ENCODE results near the gene TBP.

Gene TBP

DNA sequence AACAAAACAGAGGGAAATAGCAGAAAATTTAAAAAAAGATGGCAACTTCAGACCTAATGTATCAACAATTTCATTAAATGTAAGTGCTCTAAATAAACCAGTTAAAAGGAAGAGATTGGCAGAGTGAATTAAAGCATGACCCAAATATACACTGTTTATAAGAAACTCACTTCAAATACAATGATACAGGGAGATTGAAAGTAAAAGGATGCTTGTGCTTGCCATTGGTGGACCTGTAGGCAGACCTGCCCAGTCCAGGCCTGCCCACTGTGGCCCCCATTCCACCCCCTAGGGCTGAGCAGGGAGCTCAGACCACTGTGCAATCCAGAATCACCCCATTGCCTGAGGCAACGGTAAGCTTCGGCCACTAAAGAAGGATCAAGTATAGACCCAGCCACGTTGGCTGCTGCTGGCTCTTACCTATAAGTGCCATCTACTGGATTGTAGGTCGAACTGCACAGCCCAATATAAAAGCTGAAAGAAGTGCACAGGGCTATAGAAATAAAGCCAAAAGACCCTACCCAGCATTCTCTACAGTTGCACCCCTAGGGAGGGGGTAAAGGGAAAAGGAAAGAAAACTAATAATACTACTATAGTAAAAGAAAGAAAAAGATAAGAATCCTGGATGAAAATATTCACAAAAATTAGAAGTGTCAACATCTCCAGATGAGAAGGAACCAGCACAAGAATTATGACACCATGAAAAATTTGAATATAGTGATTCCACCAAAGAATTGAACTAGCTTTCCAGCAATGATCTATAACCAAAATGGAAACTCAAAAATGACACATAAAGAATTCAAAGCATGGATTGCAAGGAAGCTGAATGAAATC lies 37.2 kb upstream of the TBP start:
- TF ChIP-seq EZH2phosphoT487 (IDR thresholded peaks at IDR 0.05; ENCODE audit: low read length) = no peak
- TF ChIP-seq, protein P1, sequence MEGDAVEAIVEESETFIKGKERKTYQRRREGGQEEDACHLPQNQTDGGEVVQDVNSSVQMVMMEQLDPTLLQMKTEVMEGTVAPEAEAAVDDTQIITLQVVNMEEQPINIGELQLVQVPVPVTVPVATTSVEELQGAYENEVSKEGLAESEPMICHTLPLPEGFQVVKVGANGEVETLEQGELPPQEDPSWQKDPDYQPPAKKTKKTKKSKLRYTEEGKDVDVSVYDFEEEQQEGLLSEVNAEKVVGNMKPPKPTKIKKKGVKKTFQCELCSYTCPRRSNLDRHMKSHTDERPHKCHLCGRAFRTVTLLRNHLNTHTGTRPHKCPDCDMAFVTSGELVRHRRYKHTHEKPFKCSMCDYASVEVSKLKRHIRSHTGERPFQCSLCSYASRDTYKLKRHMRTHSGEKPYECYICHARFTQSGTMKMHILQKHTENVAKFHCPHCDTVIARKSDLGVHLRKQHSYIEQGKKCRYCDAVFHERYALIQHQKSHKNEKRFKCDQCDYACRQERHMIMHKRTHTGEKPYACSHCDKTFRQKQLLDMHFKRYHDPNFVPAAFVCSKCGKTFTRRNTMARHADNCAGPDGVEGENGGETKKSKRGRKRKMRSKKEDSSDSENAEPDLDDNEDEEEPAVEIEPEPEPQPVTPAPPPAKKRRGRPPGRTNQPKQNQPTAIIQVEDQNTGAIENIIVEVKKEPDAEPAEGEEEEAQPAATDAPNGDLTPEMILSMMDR (IDR thresholded peaks at IDR 0.05; ENCODE audit: low read length) = peak; percentile 59
- Histone ChIP-seq H3K4me2 (ENCODE audit: low read depth, low read length) (peak overlapping the region; percentile 41; the same call in 1 of the 2 replicates), H3K79me2 (ENCODE audit: low read length) (no peaks in the 10 kb centered on the region), H3K9ac (ENCODE audit: low read length) (no peak overlapping the region), H3K9me3 (replicated peaks; ENCODE audit: insufficient read depth, low read length) (no peaks in the 10 kb centered on the region), H3K36me3 (replicated peaks; ENCODE audit: insufficient read depth, low read length) (no peaks in the 10 kb centered on the region), H3K9me2 (replicated peaks; ENCODE audit: insufficient read depth, low read length) (no peaks in the 10 kb centered on the region), H3K4me3 (ENCODE audit: low read length) (no peak overlapping the region), H4K20me1 (ENCODE audit: insufficient read depth, low read length) (no peaks in the 10 kb centered on the region), H2AFZ (ENCODE audit: low read length) (0 out of 2 replicates have a peak overlapping the region, but pooled peaks have one; percentile 42), H3K27me3 (replicated peaks; ENCODE audit: insufficient read depth, low read length) (no peaks in the 10 kb centered on the region), H3F3A (ENCODE audit: insufficient read depth, low read length) (no peaks in the 10 kb centered on the region), H3K27ac (ENCODE audit: low read length) (no peak overlapping the region), H3K4me1 (ENCODE audit: low read length) (no peaks in the 10 kb centered on the region)
- peak; percentile 44 for DNase-seq

GRCh38 chr6:170522565-170523183 lies 31.5 kb upstream of the TBP start:
- Histone ChIP-seq H3K36me3 (replicated peaks; ENCODE audit: insufficient read depth, low read length) (no peaks in the 10 kb centered on the region), H3K4me1 (ENCODE audit: low read length) (no peaks in the 10 kb centered on the region), H3K4me3 (ENCODE audit: low read length) (no peak overlapping the region), H3K4me2 (ENCODE audit: low read depth, low read length) (no peak overlapping the region), H2AFZ (ENCODE audit: low read length) (no peak overlapping the region), H3K27me3 (replicated peaks; ENCODE audit: insufficient read depth, low read length) (no peaks in the 10 kb centered on the region), H3K9me2 (replicated peaks; ENCODE audit: insufficient read depth, low read length) (no peaks in the 10 kb centered on the region), H3K79me2 (ENCODE audit: low read length) (no peaks in the 10 kb centered on the region), H3F3A (ENCODE audit: insufficient read depth, low read length) (no peaks in the 10 kb centered on the region), H3K9ac (ENCODE audit: low read length) (no peak overlapping the region), H4K20me1 (ENCODE audit: insufficient read depth, low read length) (no peaks in the 10 kb centered on the region), H3K9me3 (replicated peaks; ENCODE audit: insufficient read depth, low read length) (no peaks in the 10 kb centered on the region), H3K27ac (ENCODE audit: low read length) (no peak overlapping the region)
- no peak for DNase-seq
- TF ChIP-seq EZH2 (optimal IDR thresholded peaks at IDR 0.05; ENCODE audit: low read depth, low read length) (no peak), EZH2phosphoT487 (IDR thresholded peaks at IDR 0.05; ENCODE audit: low read length) (no peak)
- TF ChIP-seq, protein P1 (IDR thresholded peaks at IDR 0.05; ENCODE audit: low read length) = no peak

DNA sequence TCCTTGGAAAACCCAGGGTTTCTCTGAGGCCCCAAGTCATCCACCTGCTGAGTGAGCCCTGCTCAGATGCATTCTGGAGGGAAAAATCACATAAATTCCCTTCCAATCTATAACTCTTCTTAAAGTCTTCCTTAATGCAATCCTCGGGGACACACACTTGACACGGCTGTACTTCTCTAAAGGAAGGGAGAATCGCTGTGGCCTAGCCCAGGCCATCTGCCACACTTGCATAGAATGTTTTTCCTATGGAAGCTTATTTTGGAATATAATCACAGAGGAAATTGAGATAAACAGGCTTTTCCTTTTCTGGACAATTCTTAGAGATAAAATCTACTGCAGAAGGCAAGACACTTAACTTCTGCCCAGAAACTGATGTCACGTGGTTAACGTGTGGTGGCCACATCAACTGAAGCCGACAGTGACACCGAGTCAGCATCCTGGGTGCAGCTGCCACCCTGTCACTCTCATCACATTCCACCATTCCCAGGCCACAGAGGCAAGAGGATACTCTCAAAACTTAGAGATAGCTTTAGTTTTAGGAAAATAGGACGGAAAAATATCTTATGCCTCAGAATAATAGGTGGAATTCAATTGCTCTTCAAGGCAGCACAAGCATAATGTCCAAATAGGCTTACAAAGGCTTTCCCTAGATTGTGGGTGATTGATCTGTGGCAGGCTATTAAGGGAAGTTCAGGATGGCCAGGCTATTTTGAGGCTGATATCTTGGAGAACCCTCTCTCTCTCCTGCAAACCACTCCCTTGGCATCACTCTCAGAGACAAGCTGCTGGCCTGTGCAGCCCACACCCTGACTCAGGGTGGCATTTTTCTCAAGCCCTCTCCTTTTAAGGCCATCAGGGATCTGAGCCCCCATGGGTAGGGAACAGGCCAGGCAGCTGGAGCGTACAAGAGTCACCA lies 30.7 kb upstream of the TBP start:
- no peaks in the 10 kb centered on the region for H3K79me2 ChIP-seq (ENCODE audit: low read length)
- TF ChIP-seq EZH2 (optimal IDR thresholded peaks at IDR 0.05; ENCODE audit: low read depth, low read length) = no peak
- TF ChIP-seq EZH2phosphoT487 (IDR thresholded peaks at IDR 0.05; ENCODE audit: low read length) = no peak
- TF ChIP-seq, protein P1 (IDR thresholded peaks at IDR 0.05; ENCODE audit: low read length) = no peak
- H3K9ac ChIP-seq (ENCODE audit: low read length) = no peak overlapping the region
- H3K9me3 ChIP-seq (replicated peaks; ENCODE audit: insufficient read depth, low read length) = no peaks in the 10 kb centered on the region
- no peak overlapping the region for H3K4me2 ChIP-seq (ENCODE audit: low read depth, low read length)
- no peaks in the 10 kb centered on the region for H3F3A ChIP-seq (ENCODE audit: insufficient read depth, low read length)
- no peak overlapping the region for H3K4me3 ChIP-seq (ENCODE audit: low read length)
- H3K27ac ChIP-seq (ENCODE audit: low read length) = no peak overlapping the region
- DNase-seq = no peak
- H2AFZ ChIP-seq (ENCODE audit: low read length) = no peak overlapping the region
- H3K9me2 ChIP-seq (replicated peaks; ENCODE audit: insufficient read depth, low read length) = no peaks in the 10 kb centered on the region
- H3K27me3 ChIP-seq (replicated peaks; ENCODE audit: insufficient read depth, low read length) = no peaks in the 10 kb centered on the region
- H4K20me1 ChIP-seq (ENCODE audit: insufficient read depth, low read length) = no peaks in the 10 kb centered on the region
- no peaks in the 10 kb centered on the region for H3K4me1 ChIP-seq (ENCODE audit: low read length)
- no peaks in the 10 kb centered on the region for H3K36me3 ChIP-seq (replicated peaks; ENCODE audit: insufficient read depth, low read length)

Measured in MM.1S (cell line).